K562 (cell line): Measurements from ENCODE around the gene RASGRP2. TPM values are rescaled to one million over a fixed set of nuclear protein-coding genes. Genes with fewer than 3 reads are reported as not detected.
A peak's percentile ranks its signal among the peaks of the same experiment; 100 is the strongest.

ENCODE experiments used
- BRF1 ChIP-seq: IDR thresholded peaks from 3 replicates; pipeline ENCODE4 v1.6.1; 2011; ENCODE audit warnings: borderline replicate concordance, mild to moderate bottlenecking; ENCODE audit not compliant: insufficient read length; ENCODE audit errors: extremely low read depth
- CBFB ChIP-seq: sonication (generic); formaldehyde crosslinking; IDR thresholded peaks from 2 replicates; pipeline ENCODE4 v1.4.0; 2020; ENCODE audit warnings: mild to moderate bottlenecking, missing genetic modification reagents
- CC2D1A ChIP-seq: fragments of 450-650 bp; IDR thresholded peaks from 2 replicates; pipeline ENCODE4 v1.6.1; 2017; ENCODE audit warnings: mild to moderate bottlenecking
- CREM ChIP-seq: IDR thresholded peaks from 2 replicates; pipeline ENCODE4 v1.6.1; 2014; ENCODE audit warnings: antibody characterized with exemption, low read depth
- ELF1 ChIP-seq: fragments of 200-800 bp; sonication (Bioruptor generic); IDR thresholded peaks from 2 replicates; pipeline ENCODE4 v1.6.1; 2016; ENCODE audit warnings: missing genetic modification characterization, missing compliant biosample characterization
- ETS1 ChIP-seq: conservative IDR thresholded peaks from 2 replicates; pipeline ENCODE4 v1.6.1; 2011; ENCODE audit warnings: low read depth, mild to moderate bottlenecking, low read length; ENCODE audit not compliant: control insufficient read depth
- FOXP4 ChIP-seq: sonication (generic); formaldehyde crosslinking; IDR thresholded peaks from 2 replicates; pipeline ENCODE4 v1.8.0; 2022; ENCODE audit warnings: mild to moderate bottlenecking, missing genetic modification reagents, borderline replicate concordance
- GABPA ChIP-seq: fragments of 200-800 bp; sonication (Bioruptor generic); conservative IDR thresholded peaks from 2 replicates; pipeline ENCODE4 v1.6.1; 2016; ENCODE audit warnings: low read depth, missing genetic modification characterization, missing compliant biosample characterization
- GTF2B ChIP-seq: IDR thresholded peaks from 2 replicates; pipeline ENCODE4 v1.6.1; 2011; ENCODE audit not compliant: insufficient read length; ENCODE audit errors: extremely low read depth
- HDAC1 ChIP-seq, 2 experiments: fragments of 450-650 bp; IDR thresholded peaks; 2 replicates each; pipeline ENCODE4 v1.6.1; 2016 to 2017; ENCODE audit warnings: inconsistent platforms in 1 of 2, mild to moderate bottlenecking in 1 of 2, moderate library complexity in 1 of 2
- HDAC8 ChIP-seq: fragments of 450-650 bp; IDR thresholded peaks from 2 replicates; pipeline ENCODE4 v1.6.1; 2016; ENCODE audit warnings: mild to moderate bottlenecking, missing genetic modification characterization, moderate library complexity, missing compliant biosample characterization
- NFIC ChIP-seq: fragments of 450-650 bp; IDR thresholded peaks from 2 replicates; pipeline ENCODE4 v1.6.1; 2017; ENCODE audit warnings: mild to moderate bottlenecking, inconsistent platforms
- NFXL1 ChIP-seq: fragments of 450-650 bp; formaldehyde crosslinking; IDR thresholded peaks from 2 replicates; pipeline ENCODE4 v1.4.0; 2021; ENCODE audit warnings: mild to moderate bottlenecking
- RBBP5 ChIP-seq: fragments of 200-600 bp; sonication (generic); IDR thresholded peaks from 2 replicates; pipeline ENCODE4 v1.6.1; 2012; ENCODE audit warnings: borderline replicate concordance, mild to moderate bottlenecking, low read length, control low read depth, inconsistent platforms; ENCODE audit not compliant: insufficient read depth, poor library complexity, severe bottlenecking
- SIN3A ChIP-seq, 2 experiments: fragments of 150-350 bp in 1 of 2; IDR thresholded peaks; 2 replicates each; pipeline ENCODE4 v1.6.1; 2011 to 2016; ENCODE audit warnings: borderline replicate concordance in 2 of 2, low read depth in 2 of 2, low read length in 2 of 2, mild to moderate bottlenecking in 2 of 2, moderate library complexity in 2 of 2; ENCODE audit not compliant: control insufficient read depth in 1 of 2
- SLC30A9 ChIP-seq: fragments of 250-450 bp; sonication (Bioruptor Pico); IDR thresholded peaks from 2 replicates; pipeline ENCODE4 v1.8.0; 2022; ENCODE audit warnings: mild to moderate bottlenecking, moderate library complexity
- SNRNP70 ChIP-seq: fragments of 200-400 bp; formaldehyde crosslinking; optimal IDR thresholded peaks from 2 replicates; pipeline ENCODE3; 2017; ENCODE audit warnings: low read depth, low read length
- TGIF2 ChIP-seq: sonication (generic); formaldehyde crosslinking; IDR thresholded peaks from 2 replicates; pipeline ENCODE4 v1.8.1; 2022; ENCODE audit warnings: mild to moderate bottlenecking, missing genetic modification reagents, moderate library complexity
- ZFP1 ChIP-seq: fragments of 450-650 bp; formaldehyde crosslinking; IDR thresholded peaks from 2 replicates; pipeline ENCODE4 v1.4.0; 2020; ENCODE audit warnings: mild to moderate bottlenecking, mixed read lengths
- ZNF134 ChIP-seq: fragments of 250-450 bp; sonication (Bioruptor Pico); conservative IDR thresholded peaks from 2 replicates; pipeline ENCODE4 v1.4.0; 2020
- ZNF445 ChIP-seq: fragments of 250-450 bp; sonication (Bioruptor Pico); IDR thresholded peaks from 2 replicates; pipeline ENCODE4 v1.4.0; 2020; ENCODE audit warnings: low read depth, mild to moderate bottlenecking, moderate library complexity
- ZNF586 ChIP-seq: fragments of 450-650 bp; formaldehyde crosslinking; conservative IDR thresholded peaks from 2 replicates; pipeline ENCODE4 v1.4.0; 2020; ENCODE audit warnings: mild to moderate bottlenecking, moderate library complexity
- ZNF764 ChIP-seq: fragments of 250-450 bp; sonication (Bioruptor Pico); IDR thresholded peaks from 2 replicates; pipeline ENCODE4 v1.4.0; 2020; ENCODE audit warnings: low read depth, mild to moderate bottlenecking, moderate library complexity
- ZNF77 ChIP-seq: fragments of 250-450 bp; sonication (Bioruptor Pico); IDR thresholded peaks from 2 replicates; pipeline ENCODE4 v1.5.0; 2020
- ZNF778 ChIP-seq: fragments of 450-650 bp; formaldehyde crosslinking; IDR thresholded peaks from 2 replicates; pipeline ENCODE4 v1.4.0; 2020; ENCODE audit warnings: mild to moderate bottlenecking, moderate library complexity
- polyA plus RNA-seq, 8 experiments: library from polyadenylated mRNA; depleted of rRNA in 4 of 8; stranded (reverse) in 5 of 8; unstranded in 3 of 8; fragments of >200 nt; fragmentation: Nextera tagmentation in 2 of 8; fragmentation: Illumina TruSeq in 1 of 8; extraction: Ambion mirVana in 2 of 8; extraction: Trizol in 1 of 8; gene quantifications; 2 replicates each; pipeline versions ENCODE4 v1.2.1 to v1.2.3, GENCODE V29; 2011 to 2014; ENCODE audit warnings: inconsistent platforms in 1 of 8, missing spikeins in 1 of 8
- total RNA-seq, 7 experiments: library from RNA; depleted of rRNA in 6 of 7; stranded (reverse); fragments of >200 nt in 6 of 7; fragmentation: Illumina TruSeq in 2 of 7; extraction: Trizol in 2 of 7; gene quantifications; 2 replicates each; pipeline versions ENCODE4 v1.2.1 to v1.2.3, GENCODE V29; 2011 to 2021; ENCODE audit warnings: low replicate concordance in 1 of 7

The RASGRP2 gene
- total and polyA plus RNA-seq, 9 of the 15 experiments (the other 6 are each of a cell fraction or from before 2014, with no cell fraction given), result 0.87 to 22.7 (median 5.5) TPM

- TF ChIP-seq SNRNP70 (no peak), FOXP4 (no peak), ETS1 (peak; percentile 46), ZNF445 (CRISPR knock-in tag) (no peak), ZNF778 (CRISPR knock-in tag) (no peak), ZNF764 (CRISPR knock-in tag) (no peak), RBBP5 (peak; percentile 44), NFIC (no peak; the same call in 1 of the 2 replicates), CREM (peak; percentile 40), BRF1 (no peak), SLC30A9 (no peak), ZFP1 (CRISPR knock-in tag) (no peak), ZNF134 (CRISPR knock-in tag) (no peak), HDAC8 (no peak), CC2D1A (peak; percentile 34; the same call in 1 of the 2 replicates), GABPA (tag) (no peak), GTF2B (no peak), NFXL1 (no peak), SIN3A (IDR thresholded peaks at IDR 0.05; ENCODE audit: borderline replicate concordance in 2 of 2, control insufficient read depth in 1 of 2, low read depth in 2 of 2, low read length in 2 of 2) (peak; percentile 46 to 74; a peak in 2 of 4 replicates), ZNF77 (CRISPR knock-in tag) (no peak), TGIF2 (CRISPR knock-in tag) (peak; percentile 89; the same call in 1 of the 2 replicates), CBFB (CRISPR knock-in tag) (no peak), HDAC1 (IDR thresholded peaks at IDR 0.05) (peak in 1 of 2 experiments; percentile 88; a peak in 2 of 4 replicates), ELF1 (tag) (no peak), ZNF586 (CRISPR knock-in tag) (no peak)
Observed at GRCh38 chr11:64743591-64744543, at the start of gene RASGRP2 (continued).
